Measurements from ENCODE around the gene CD248.
"Not testable (repeated sequence)": the region's sequence is repeated elsewhere in the genome, so short reads cannot be mapped to it uniquely, and the experiment has no call there.

The CD248 gene

GRCh38 chr11:66313321-66314185, 3.3 kb downstream of the CD248 start:
- peak; percentile 91 for DNase-seq

- DNase-seq: peak; percentile 92
These were observed 4.1 kb downstream of the CD248 start for GRCh38 chr11:66312549-66313320.

GRCh38 chr11:66311965-66312548, 4.8 kb downstream of the CD248 start:
- peak; percentile 98 for DNase-seq

GRCh38 chr11:66311470-66311964, 5.3 kb downstream of the CD248 start:
- no peak for DNase-seq

GRCh38 chr11:66310803-66311440, 5.9 kb downstream of the CD248 start:
- not testable (repeated sequence) for DNase-seq

GRCh38 chr11:66310324-66310723, 6.5 kb downstream of the CD248 start:
- no peak for DNase-seq

GRCh38 chr11:66309475-66309874, 7.4 kb downstream of the CD248 start:
- no peak for DNase-seq

GRCh38 chr11:66302656-66303055, 14.2 kb downstream of the CD248 start:
- DNase-seq: no peak

GRCh38 chr11:66299186-66299585, 17.7 kb downstream of the CD248 start:
- DNase-seq: no peak

GRCh38 chr11:66297610-66298009, 19.2 kb downstream of the CD248 start:
- DNase-seq: no peak

GRCh38 chr11:66294626-66295620, 21.9 kb downstream of the CD248 start:
- DNase-seq: no peak

- no peak for DNase-seq
These were observed 22.8 kb downstream of the CD248 start for GRCh38 chr11:66293777-66294625.

- DNase-seq: no peak
These were observed 23.5 kb downstream of the CD248 start for GRCh38 chr11:66293352-66293751.

GRCh38 chr11:66292543-66293332, 24.1 kb downstream of the CD248 start:
- peak; percentile 42 for DNase-seq

GRCh38 chr11:66291706-66292542, 24.9 kb downstream of the CD248 start, which contains the start of gene TMEM151A:
Gene TMEM151A (plus strand): TSS chr11:66291894. CDS start chr11:66292014, 120 bp downstream.
- peak; percentile 43 for DNase-seq

GRCh38 chr11:66291303-66291705, 25.5 kb downstream of the CD248 start:
- peak; percentile 47 for DNase-seq

- no peak for DNase-seq
These were observed 26.6 kb downstream of the CD248 start for GRCh38 chr11:66290330-66290621.

- no peak for DNase-seq
These were observed 27.1 kb downstream of the CD248 start for GRCh38 chr11:66289548-66290329.
